GM12874 (cell line): ENCODE results near the gene IMPACT.

ENCODE experiments used
- TF ChIP-seq, protein P1 (sequence below): IDR thresholded peaks from 2 replicates; pipeline ENCODE4 v1.5.1; 2011; ENCODE audit warnings: low read depth, mild to moderate bottlenecking, control low read depth, low read length, moderate library complexity; ENCODE audit not compliant: insufficient read depth

The IMPACT gene

DNA sequence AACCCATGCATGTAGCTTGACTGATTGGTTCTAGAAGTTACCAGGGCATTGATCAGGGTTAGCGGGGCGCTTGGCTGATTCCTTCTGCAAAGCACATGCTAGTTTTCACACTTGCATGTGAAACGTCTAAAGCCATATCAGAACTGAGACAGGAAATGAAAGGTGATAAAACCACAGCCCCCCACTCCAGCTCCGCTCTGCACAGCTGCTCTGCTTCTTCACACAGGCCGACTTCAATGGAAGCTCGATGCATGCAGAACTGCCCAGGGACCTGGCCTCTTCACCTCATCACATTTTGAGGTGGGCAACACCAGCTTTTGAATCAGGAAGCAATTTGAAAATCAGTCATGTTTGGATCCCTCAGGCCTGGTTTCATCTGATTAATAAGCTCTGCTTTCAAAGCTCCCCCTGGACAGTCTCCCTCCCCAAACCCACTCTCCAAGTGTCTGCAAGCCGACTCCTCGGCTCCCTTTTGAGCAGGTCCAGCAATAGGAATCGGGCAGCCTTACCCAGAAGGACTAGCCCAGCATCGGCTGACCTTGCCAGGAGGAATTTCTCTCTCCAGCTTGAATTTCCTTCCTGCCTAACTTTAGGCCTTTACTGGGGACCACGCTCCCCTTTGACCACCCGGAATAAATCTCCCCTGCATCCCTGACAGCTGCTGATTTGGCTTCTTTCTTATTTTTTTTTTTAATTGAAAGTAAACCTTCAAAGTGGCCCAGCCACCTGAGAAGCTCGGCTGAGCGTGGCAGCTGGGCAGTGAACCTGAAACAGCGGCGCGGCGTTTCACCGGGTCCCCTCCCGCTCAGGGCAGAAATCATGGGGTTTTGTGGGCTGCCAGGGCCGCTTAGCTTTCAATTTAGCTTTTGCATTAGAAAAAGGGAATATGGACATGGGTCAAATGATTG, 65.7 kb downstream of the IMPACT start:
- TF ChIP-seq, protein P1, sequence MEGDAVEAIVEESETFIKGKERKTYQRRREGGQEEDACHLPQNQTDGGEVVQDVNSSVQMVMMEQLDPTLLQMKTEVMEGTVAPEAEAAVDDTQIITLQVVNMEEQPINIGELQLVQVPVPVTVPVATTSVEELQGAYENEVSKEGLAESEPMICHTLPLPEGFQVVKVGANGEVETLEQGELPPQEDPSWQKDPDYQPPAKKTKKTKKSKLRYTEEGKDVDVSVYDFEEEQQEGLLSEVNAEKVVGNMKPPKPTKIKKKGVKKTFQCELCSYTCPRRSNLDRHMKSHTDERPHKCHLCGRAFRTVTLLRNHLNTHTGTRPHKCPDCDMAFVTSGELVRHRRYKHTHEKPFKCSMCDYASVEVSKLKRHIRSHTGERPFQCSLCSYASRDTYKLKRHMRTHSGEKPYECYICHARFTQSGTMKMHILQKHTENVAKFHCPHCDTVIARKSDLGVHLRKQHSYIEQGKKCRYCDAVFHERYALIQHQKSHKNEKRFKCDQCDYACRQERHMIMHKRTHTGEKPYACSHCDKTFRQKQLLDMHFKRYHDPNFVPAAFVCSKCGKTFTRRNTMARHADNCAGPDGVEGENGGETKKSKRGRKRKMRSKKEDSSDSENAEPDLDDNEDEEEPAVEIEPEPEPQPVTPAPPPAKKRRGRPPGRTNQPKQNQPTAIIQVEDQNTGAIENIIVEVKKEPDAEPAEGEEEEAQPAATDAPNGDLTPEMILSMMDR = no peak

- TF ChIP-seq, protein P1 = no peak
Observed at GRCh38 chr18:24494586-24494985, 68.1 kb downstream of the IMPACT start.

- TF ChIP-seq, protein P1 = no peak
Observed at GRCh38 chr18:24497031-24497754, 70.7 kb downstream of the IMPACT start.

- TF ChIP-seq, protein P1 = no peak
Observed at GRCh38 chr18:24499814-24500213, 73.3 kb downstream of the IMPACT start.

DNA sequence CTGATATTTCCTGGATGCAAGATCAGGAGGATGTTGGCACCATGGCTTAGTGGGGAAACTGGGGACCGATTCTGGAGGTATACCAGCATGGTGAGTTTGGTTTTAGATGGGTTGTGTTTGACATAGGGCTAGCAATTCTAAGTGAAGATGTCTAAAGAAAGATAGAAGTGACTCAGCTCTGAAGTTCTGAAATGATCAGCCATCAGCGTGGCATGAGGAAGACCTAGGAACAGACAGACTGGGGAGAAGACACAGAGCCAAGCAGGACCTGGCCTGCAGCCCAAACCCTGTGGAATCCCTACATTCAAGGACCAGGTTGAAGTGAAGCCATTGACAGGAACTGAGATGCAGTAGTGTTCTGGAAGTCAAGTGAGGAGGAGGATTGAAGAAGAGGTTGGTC, 73.7 kb downstream of the IMPACT start:
- TF ChIP-seq, protein P1 = no peak

GRCh38 chr18:24500766-24501165, 74.3 kb downstream of the IMPACT start:
- TF ChIP-seq, protein P1 = no peak
